Body of pancreas (tissue), 4 donors: ENCODE measurements around the gene CRAMP1.

Experiments
- POLR2A ChIP-seq, 3 donors: fragments of 450-650 bp; IDR thresholded peaks; one replicate each; pipeline ENCODE4 v1.6.1; 2016; ENCODE audit warnings: antibody characterized with exemption in 3 of 3, mild to moderate bottlenecking in 2 of 3
- TF ChIP-seq, protein P1 (sequence below), 7 experiments: fragments of 450-650 bp in 4 of 7; fragments of 200-600 bp in 3 of 7; sonication (generic) in 3 of 7; IDR thresholded peaks; one replicate each; pipeline ENCODE4 v1.5.1; 2016 to 2019; ENCODE audit warnings: antibody characterized with exemption in 7 of 7

DNA sequence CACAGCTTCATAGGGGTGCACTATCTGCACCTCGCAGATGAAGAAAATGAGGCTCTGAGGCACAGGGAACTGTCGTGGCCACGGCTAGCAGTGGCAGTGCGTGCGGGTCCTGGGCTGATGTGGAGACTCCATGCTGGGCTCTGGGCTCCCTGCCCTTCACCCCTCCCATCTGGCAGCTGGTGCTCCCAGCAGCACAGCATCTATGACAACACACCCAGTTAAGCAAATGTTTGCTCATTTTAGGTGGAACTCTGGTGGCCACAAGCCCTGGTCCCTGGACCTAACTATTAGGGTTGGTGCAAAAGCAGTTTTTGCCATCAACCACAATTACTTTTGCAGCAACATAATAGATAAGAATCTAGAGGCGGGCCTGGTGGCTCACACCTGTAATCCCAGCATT lies 31.2 kb upstream of the CRAMP1 start:
- no peak for TF ChIP-seq POLR2A (IDR thresholded peaks at IDR 0.05)
- TF ChIP-seq, protein P1, sequence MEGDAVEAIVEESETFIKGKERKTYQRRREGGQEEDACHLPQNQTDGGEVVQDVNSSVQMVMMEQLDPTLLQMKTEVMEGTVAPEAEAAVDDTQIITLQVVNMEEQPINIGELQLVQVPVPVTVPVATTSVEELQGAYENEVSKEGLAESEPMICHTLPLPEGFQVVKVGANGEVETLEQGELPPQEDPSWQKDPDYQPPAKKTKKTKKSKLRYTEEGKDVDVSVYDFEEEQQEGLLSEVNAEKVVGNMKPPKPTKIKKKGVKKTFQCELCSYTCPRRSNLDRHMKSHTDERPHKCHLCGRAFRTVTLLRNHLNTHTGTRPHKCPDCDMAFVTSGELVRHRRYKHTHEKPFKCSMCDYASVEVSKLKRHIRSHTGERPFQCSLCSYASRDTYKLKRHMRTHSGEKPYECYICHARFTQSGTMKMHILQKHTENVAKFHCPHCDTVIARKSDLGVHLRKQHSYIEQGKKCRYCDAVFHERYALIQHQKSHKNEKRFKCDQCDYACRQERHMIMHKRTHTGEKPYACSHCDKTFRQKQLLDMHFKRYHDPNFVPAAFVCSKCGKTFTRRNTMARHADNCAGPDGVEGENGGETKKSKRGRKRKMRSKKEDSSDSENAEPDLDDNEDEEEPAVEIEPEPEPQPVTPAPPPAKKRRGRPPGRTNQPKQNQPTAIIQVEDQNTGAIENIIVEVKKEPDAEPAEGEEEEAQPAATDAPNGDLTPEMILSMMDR (IDR thresholded peaks at IDR 0.05): no peak
